DND-41 (cell line): Measurements from ENCODE around the gene SPACA7.

ENCODE experiments used
- CTCF ChIP-seq: IDR thresholded peaks from 2 replicates; pipeline ENCODE4 v1.5.1; 2012; ENCODE audit warnings: borderline replicate concordance, low read length, moderate library complexity, mild to moderate bottlenecking; ENCODE audit not compliant: poor library complexity, severe bottlenecking; ENCODE audit errors: extremely low read depth
- EZH2 ChIP-seq: IDR thresholded peaks from 3 replicates; pipeline ENCODE4 v1.6.1; 2012; ENCODE audit warnings: borderline replicate concordance, low read depth, mild to moderate bottlenecking, moderate library complexity, low read length, inconsistent platforms; ENCODE audit not compliant: severe bottlenecking

- TF ChIP-seq CTCF: no peak
- TF ChIP-seq EZH2: no peak
These were observed 14.1 kb upstream of the SPACA7 start for GRCh38 chr13:112362021-112362420.
